A549 (cell line): ENCODE data around the gene ATAD5. TPM values are rescaled to one million over a fixed set of nuclear protein-coding genes. Genes with fewer than 3 reads are reported as not detected.
A peak's percentile ranks its signal among the peaks of the same experiment; 100 is the strongest.

Source experiments
- ATAC-seq, 2 experiments: fragments of 200-7000 bp in 1 of 2; fragments of >200 bp in 1 of 2; cut with Nextera tagmentation in 1 of 2; cut with Tn5 transposase in 1 of 2; 3 replicates each; pipeline versions ENCODE4 v1.8.0 to v1.9.1; 2018 to 2020; ENCODE audit warnings: mild to moderate bottlenecking in 1 of 2, moderate library complexity in 1 of 2
- CTCF ChIA-PET: fragments of 300-600 bp; sonication (Branson Sonifier 250); formaldehyde crosslinking; extraction: SDS; loops from one replicate; lab custom pipeline; 2021; ENCODE audit warnings: antibody characterized with exemption, inconsistent platforms; lab: Yijun Ruan, JAX
- POLR2A ChIA-PET: fragments of 350-600 bp; formaldehyde crosslinking; extraction: SDS; loops from one replicate; lab custom pipeline; 2021; ENCODE audit warnings: antibody characterized with exemption, inconsistent platforms; lab: Yijun Ruan, JAX
- DNase-seq, 2 experiments: peaks; one replicate each; pipeline versions ENCODE4 v3.0.0 to v3.0.0-alpha.2; 2011 to 2016; ENCODE audit warnings: low read depth in 1 of 2, low spot score in 1 of 2
- FAIRE-seq: peaks from 2 replicates; lab custom pipeline; 2011; peaks lifted over from hg19 to GRCh38; lab: Jason Lieb, UNC
- H3K27ac ChIP-seq, 2 experiments: fragments of >200 bp; sonication (Bioruptor Twin); formaldehyde crosslinking; 3 replicates each; pipeline ENCODE4 v1.5.1; 2016 to 2017
- H3K4me1 ChIP-seq: fragments of >200 bp; sonication (Bioruptor Twin); formaldehyde crosslinking; 3 replicates; pipeline ENCODE4 v1.6.1; 2016
- H3K4me2 ChIP-seq: fragments of >200 bp; sonication (Bioruptor Twin); formaldehyde crosslinking; 3 replicates; pipeline ENCODE4 v1.6.1; 2016
- H3K4me3 ChIP-seq: fragments of >200 bp; sonication (Bioruptor Twin); formaldehyde crosslinking; 3 replicates; pipeline ENCODE4 v1.5.1; 2016
- H3K9me3 ChIP-seq: fragments of >200 bp; sonication (Bioruptor Twin); formaldehyde crosslinking; 3 replicates; pipeline ENCODE4 v1.6.1; 2016
- CBX8 ChIP-seq: fragments of 200-600 bp; sonication (generic); IDR thresholded peaks from 2 replicates; pipeline ENCODE4 v1.6.1; 2016
- CHD2 ChIP-seq: fragments of 150-350 bp; IDR thresholded peaks from 2 replicates; pipeline ENCODE4 v1.6.1; 2014; ENCODE audit warnings: low read length; ENCODE audit not compliant: partially characterized antibody
- EHF ChIP-seq: fragments of 250-450 bp; sonication (Bioruptor Pico); IDR thresholded peaks from 2 replicates; pipeline ENCODE4 v1.5.0; 2020; ENCODE audit warnings: mild to moderate bottlenecking
- ELK1 ChIP-seq: fragments of 150-350 bp; IDR thresholded peaks from 2 replicates; pipeline ENCODE4 v1.6.1; 2014; ENCODE audit warnings: low read depth, mild to moderate bottlenecking, low read length
- FOSL2 ChIP-seq, 2 experiments: fragments of 450-650 bp in 1 of 2; fragments of >200 bp in 1 of 2; sonication (Bioruptor Twin) in 1 of 2; formaldehyde crosslinking; IDR thresholded peaks; 2 replicates each; pipeline versions ENCODE4 v1.5.0 to v1.6.1; 2016 to 2020; ENCODE audit warnings: mild to moderate bottlenecking in 1 of 2, moderate library complexity in 1 of 2
- GATA3 ChIP-seq: IDR thresholded peaks from 2 replicates; pipeline ENCODE4 v1.6.1; 2012; ENCODE audit warnings: borderline replicate concordance
- HDAC2 ChIP-seq: fragments of 200-600 bp; sonication (generic); IDR thresholded peaks from 2 replicates; pipeline ENCODE4 v1.6.1; 2016
- HES2 ChIP-seq: fragments of >200 bp; sonication (Bioruptor Twin); formaldehyde crosslinking; IDR thresholded peaks from 2 replicates; pipeline ENCODE4 v1.6.1; 2016
- HEYL ChIP-seq: fragments of 250-450 bp; sonication (Bioruptor Pico); IDR thresholded peaks from 2 replicates; pipeline ENCODE4 v1.8.0; 2021; ENCODE audit warnings: mild to moderate bottlenecking, moderate library complexity
- HOXA7 ChIP-seq: fragments of 250-450 bp; sonication (Bioruptor Pico); IDR thresholded peaks from 2 replicates; pipeline ENCODE4 v1.5.0; 2020; ENCODE audit warnings: mild to moderate bottlenecking, moderate library complexity
- JUN ChIP-seq, 2 experiments: fragments of >200 bp; sonication (Bioruptor Twin); formaldehyde crosslinking; IDR thresholded peaks; 2 replicates in 1 of 2; 3 replicates in 1 of 2; pipeline ENCODE4 v1.6.1; 2016 to 2017
- JUNB ChIP-seq: fragments of >200 bp; sonication (Bioruptor Twin); formaldehyde crosslinking; IDR thresholded peaks from 2 replicates; pipeline ENCODE4 v1.6.1; 2016
- KDM1A ChIP-seq: fragments of 200-600 bp; sonication (generic); IDR thresholded peaks from 2 replicates; pipeline ENCODE4 v1.6.1; 2016; ENCODE audit warnings: low read depth, mild to moderate bottlenecking
- MAFK ChIP-seq: fragments of 450-650 bp; IDR thresholded peaks from 2 replicates; pipeline ENCODE4 v1.6.1; 2014; ENCODE audit not compliant: partially characterized antibody
- NFE2L2 ChIP-seq: fragments of 150-350 bp; conservative IDR thresholded peaks from 2 replicates; pipeline ENCODE4 v1.6.1; 2014; ENCODE audit warnings: low read length
- NPAS2 ChIP-seq: fragments of 250-450 bp; sonication (Bioruptor Pico); IDR thresholded peaks from 2 replicates; pipeline ENCODE4 v1.8.0; 2022; ENCODE audit warnings: mild to moderate bottlenecking, moderate library complexity, borderline replicate concordance
- POLR2AphosphoS2 ChIP-seq: conservative IDR thresholded peaks from 2 replicates; pipeline ENCODE4 v1.6.1; 2012; ENCODE audit warnings: low read length, improper control_type of control experiment, inconsistent platforms
- RCOR1 ChIP-seq: fragments of 150-350 bp; IDR thresholded peaks from 2 replicates; pipeline ENCODE4 v1.6.1; 2014; ENCODE audit warnings: antibody characterized with exemption, low read length, low read depth
- RNF2 ChIP-seq: fragments of 200-600 bp; sonication (generic); IDR thresholded peaks from 2 replicates; pipeline ENCODE4 v1.6.1; 2016; ENCODE audit warnings: low read depth, mild to moderate bottlenecking, antibody characterized with exemption, moderate library complexity, borderline replicate concordance
- SREBF2 ChIP-seq: fragments of 450-650 bp; IDR thresholded peaks from 2 replicates; pipeline ENCODE4 v1.6.1; 2014; ENCODE audit warnings: mild to moderate bottlenecking, moderate library complexity
- TP53 ChIP-seq: fragments of 250-450 bp; sonication (Bioruptor Pico); IDR thresholded peaks from 2 replicates; pipeline ENCODE4 v1.5.0; 2021; ENCODE audit warnings: mild to moderate bottlenecking, moderate library complexity
- ZFP36 ChIP-seq: fragments of 450-650 bp; IDR thresholded peaks from 2 replicates; pipeline ENCODE4 v1.6.1; 2014; ENCODE audit warnings: borderline replicate concordance; ENCODE audit not compliant: partially characterized antibody
- ZNF302 ChIP-seq: fragments of 250-450 bp; sonication (Bioruptor Pico); IDR thresholded peaks from 2 replicates; pipeline ENCODE4 v1.9.0; 2021; ENCODE audit warnings: inconsistent platforms, mild to moderate bottlenecking, moderate library complexity
- WGBS: methylation state at CpG from one replicate; pipeline ENCODE4 v1.1.6; 2017; ENCODE audit errors: missing lambda C conversion rate; 5-methylcytosine and 5-hydroxymethylcytosine counted together
- polyA plus RNA-seq, 4 experiments: library from polyadenylated mRNA; depleted of rRNA in 3 of 4; stranded (reverse); fragments of >200 nt; fragmentation: RNase III in 1 of 4; extraction: RNeasy Plus Mini Kit Qiagen cat#74134 plus additional on column Dnase treatment in 1 of 4; gene quantifications; 2 replicates in 3 of 4; 3 replicates in 1 of 4; pipeline ENCODE4 v1.2.3, GENCODE V29; 2011 to 2017
- TF ChIP-seq, protein P1 (sequence below): IDR thresholded peaks from 2 replicates; pipeline ENCODE4 v1.6.1; 2012; ENCODE audit warnings: low read depth, borderline replicate concordance
- TF ChIP-seq, protein P2 (sequence below): fragments of 250-450 bp; sonication (Bioruptor Pico); IDR thresholded peaks from 2 replicates; pipeline ENCODE4 v1.5.0; 2021; ENCODE audit warnings: mild to moderate bottlenecking, moderate library complexity, borderline replicate concordance
- TF ChIP-seq, protein P3 (sequence below): fragments of >200 bp; sonication (Bioruptor Twin); formaldehyde crosslinking; IDR thresholded peaks from 3 replicates; pipeline ENCODE4 v1.5.1; 2016

Gene ATAD5
- polyA plus RNA-seq, 2 of the 4 experiments (the other 2 are of a cell fraction) = 4.5 to 9.5 TPM

DNA sequence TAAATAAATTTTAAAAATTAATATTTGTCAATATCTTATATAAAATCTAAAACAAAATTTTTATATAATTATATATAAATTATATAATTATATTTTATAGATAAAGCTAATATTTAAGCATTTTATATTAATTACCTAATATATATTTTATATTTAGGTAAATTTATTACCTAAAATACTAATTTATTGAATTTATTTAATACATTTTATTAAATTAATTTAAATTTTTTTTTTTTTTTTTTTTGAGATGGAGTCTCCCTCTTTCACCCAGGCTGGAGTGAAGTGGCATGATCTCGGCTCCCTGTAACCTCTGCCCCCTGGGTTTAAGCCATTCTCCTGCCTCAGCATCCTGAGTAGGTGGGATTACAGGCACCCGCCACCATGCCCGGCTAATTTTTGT is 22.4 kb downstream of the ATAD5 start:
- ATAC-seq (no peak), DNase-seq (no peak), FAIRE-seq (no peak)
- TF ChIP-seq CHD2 (no peak), POLR2AphosphoS2 (no peak), TP53 (CRISPR knock-in tag) (no peak), RCOR1 (no peak), HOXA7 (CRISPR knock-in tag) (no peak), MAFK (no peak), ZNF302 (CRISPR knock-in tag) (no peak)
- POLR2A ChIA-PET = no interaction called here
- 96% methylated on average over 3 of the region's 3 CpGs for WGBS
- H3K4me3 ChIP-seq = no peak overlapping the region
- H3K27ac ChIP-seq = no peak overlapping the region
- no peaks in the 10 kb centered on the region for H3K4me1 ChIP-seq
- CTCF ChIA-PET = interaction anchor here (0.7 to 2.6 kb wide), 3 partner anchors 9 to 27 kb away, joined by 3 to 6 read pairs (median 3); no protein-coding TSS in a partner anchor
- H3K4me2 ChIP-seq = no peak overlapping the region
- H3K9me3 ChIP-seq = 0 out of 3 replicates have a peak, but pooled peaks cover 3% of the 10 kb centered on the region

- no peak overlapping the region for H3K4me2 ChIP-seq
- no peak overlapping the region for H3K4me3 ChIP-seq
- no peak for FAIRE-seq
- no peaks in the 10 kb centered on the region for H3K9me3 ChIP-seq
- ATAC-seq = no peak
- H3K4me1 ChIP-seq = no peaks in the 10 kb centered on the region
- 93% methylated on average over 9 of the region's 9 CpGs for WGBS
- TF ChIP-seq RNF2 (no peak), CBX8 (no peak), EHF (no peak), FOSL2 (IDR thresholded peaks at IDR 0.05) (no peak), FOSL2 (CRISPR knock-in tag; IDR thresholded peaks at IDR 0.05) (peak; percentile 14; the same call in 1 of the 2 replicates), NFE2L2 (no peak)
- TF ChIP-seq, protein P1, sequence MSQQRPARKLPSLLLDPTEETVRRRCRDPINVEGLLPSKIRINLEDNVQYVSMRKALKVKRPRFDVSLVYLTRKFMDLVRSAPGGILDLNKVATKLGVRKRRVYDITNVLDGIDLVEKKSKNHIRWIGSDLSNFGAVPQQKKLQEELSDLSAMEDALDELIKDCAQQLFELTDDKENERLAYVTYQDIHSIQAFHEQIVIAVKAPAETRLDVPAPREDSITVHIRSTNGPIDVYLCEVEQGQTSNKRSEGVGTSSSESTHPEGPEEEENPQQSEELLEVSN = no peak
- TF ChIP-seq, protein P2, sequence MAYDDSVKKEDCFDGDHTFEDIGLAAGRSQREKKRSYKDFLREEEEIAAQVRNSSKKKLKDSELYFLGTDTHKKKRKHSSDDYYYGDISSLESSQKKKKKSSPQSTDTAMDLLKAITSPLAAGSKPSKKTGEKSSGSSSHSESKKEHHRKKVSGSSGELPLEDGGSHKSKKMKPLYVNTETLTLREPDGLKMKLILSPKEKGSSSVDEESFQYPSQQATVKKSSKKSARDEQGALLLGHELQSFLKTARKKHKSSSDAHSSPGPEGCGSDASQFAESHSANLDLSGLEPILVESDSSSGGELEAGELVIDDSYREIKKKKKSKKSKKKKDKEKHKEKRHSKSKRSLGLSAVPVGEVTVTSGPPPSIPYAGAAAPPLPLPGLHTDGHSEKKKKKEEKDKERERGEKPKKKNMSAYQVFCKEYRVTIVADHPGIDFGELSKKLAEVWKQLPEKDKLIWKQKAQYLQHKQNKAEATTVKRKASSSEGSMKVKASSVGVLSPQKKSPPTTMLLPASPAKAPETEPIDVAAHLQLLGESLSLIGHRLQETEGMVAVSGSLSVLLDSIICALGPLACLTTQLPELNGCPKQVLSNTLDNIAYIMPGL = no peak
- TF ChIP-seq, protein P3, sequence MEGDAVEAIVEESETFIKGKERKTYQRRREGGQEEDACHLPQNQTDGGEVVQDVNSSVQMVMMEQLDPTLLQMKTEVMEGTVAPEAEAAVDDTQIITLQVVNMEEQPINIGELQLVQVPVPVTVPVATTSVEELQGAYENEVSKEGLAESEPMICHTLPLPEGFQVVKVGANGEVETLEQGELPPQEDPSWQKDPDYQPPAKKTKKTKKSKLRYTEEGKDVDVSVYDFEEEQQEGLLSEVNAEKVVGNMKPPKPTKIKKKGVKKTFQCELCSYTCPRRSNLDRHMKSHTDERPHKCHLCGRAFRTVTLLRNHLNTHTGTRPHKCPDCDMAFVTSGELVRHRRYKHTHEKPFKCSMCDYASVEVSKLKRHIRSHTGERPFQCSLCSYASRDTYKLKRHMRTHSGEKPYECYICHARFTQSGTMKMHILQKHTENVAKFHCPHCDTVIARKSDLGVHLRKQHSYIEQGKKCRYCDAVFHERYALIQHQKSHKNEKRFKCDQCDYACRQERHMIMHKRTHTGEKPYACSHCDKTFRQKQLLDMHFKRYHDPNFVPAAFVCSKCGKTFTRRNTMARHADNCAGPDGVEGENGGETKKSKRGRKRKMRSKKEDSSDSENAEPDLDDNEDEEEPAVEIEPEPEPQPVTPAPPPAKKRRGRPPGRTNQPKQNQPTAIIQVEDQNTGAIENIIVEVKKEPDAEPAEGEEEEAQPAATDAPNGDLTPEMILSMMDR = no peak
- no peak overlapping the region for H3K27ac ChIP-seq
- no peak for DNase-seq
- CTCF ChIA-PET = interaction anchor here (0.7 to 1.5 kb wide), 3 partner anchors 9 to 36 kb away, joined by 3 to 4 read pairs (median 3); no protein-coding TSS in a partner anchor
- POLR2A ChIA-PET = no interaction called here
These were observed 26.9 kb downstream of the ATAD5 start for GRCh38 chr17:30858556-30859250.

- ChIA-PET POLR2A (no interaction called here), CTCF (no interaction called here)
- FAIRE-seq (no peak), DNase-seq (no peak), ATAC-seq (no peak)
- H3K4me3 ChIP-seq = no peak overlapping the region
- no peaks in the 10 kb centered on the region for H3K4me1 ChIP-seq
- no peak overlapping the region for H3K27ac ChIP-seq
- 100% methylated on average over 1 of the region's 1 CpG for WGBS
- TF ChIP-seq GATA3 (no peak), RNF2 (no peak), RCOR1 (no peak), NPAS2 (no peak), JUN (IDR thresholded peaks at IDR 0.05) (no peak), ZFP36 (no peak), JUNB (no peak), KDM1A (no peak), HDAC2 (no peak), HEYL (no peak), HOXA7 (CRISPR knock-in tag) (no peak), SREBF2 (no peak), ELK1 (no peak), HES2 (no peak)
- TF ChIP-seq, protein P2 = no peak
- H3K4me2 ChIP-seq = no peak overlapping the region
- H3K9me3 ChIP-seq = no peaks in the 10 kb centered on the region
These were observed 32.9 kb downstream of the ATAD5 start for GRCh38 chr17:30864636-30865035.
